Stimulated activated CD4-positive, alpha-beta T cell treated with anti-CD3 and anti-CD28 coated beads, TNF-alpha, amount 100 ng/mL, for 48 hours (primary cell): Measurements from ENCODE around the gene TMX4.

Experiments
- DNase-seq, 3 donors: peaks; one replicate each; pipeline ENCODE4 v3.0.0-alpha.2; 2020; ENCODE audit warnings: low read depth in 3 of 3

TMX4 gene

DNA sequence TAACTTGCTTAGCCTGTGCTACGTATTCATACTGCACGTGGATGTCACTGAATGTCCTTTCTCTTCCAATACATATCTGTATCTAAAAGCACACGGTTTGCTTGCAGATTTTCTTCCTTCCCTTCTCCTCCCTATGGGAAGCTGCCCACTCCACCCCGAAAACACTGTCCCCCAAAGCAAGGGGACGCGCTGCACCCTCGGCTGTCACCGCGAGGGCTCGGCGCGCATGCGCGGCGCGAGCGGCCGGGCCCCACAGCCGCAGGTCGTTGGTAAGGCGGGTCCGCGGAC is 659 bp downstream of the TMX4 start:
- peak; percentile 19 to 56 (median 31) for DNase-seq

DNA sequence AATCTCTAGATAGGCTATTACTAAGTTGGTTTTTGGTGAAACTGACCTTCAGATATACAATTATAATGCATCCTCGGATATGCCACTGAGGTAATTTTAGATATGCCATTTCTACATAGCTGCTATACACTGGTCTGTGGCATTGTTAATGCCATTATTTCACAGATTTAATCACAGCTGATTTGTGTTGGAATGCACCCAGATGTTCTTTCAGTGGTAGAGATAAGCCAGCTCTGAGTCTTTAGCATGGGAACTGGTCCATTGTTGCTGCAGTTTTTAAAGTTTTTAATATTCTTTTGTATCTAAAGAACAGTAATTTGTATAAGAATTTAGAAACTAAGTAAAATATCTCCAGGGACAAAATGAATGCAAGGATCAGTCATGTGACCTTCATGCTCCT is 6.8 kb downstream of the TMX4 start:
- no peak for DNase-seq

DNA sequence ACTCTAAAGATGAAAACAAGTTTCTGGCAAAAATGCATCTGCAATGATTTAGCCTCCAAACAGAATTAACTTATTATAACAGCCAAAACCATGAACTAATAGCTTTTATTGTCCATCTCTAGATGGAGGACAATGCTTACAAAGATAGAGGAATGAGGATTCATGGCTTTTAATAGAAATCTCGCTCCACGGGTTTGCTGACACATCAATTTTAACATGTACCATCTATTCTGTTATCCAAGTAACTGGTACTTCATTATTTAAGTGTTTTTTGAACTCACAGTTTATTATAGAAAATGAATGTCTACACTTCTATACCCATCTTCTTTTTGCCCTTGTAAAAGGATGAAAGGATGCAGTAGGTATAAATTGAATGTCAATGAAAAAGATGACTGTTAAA is 10.8 kb downstream of the TMX4 start:
- no peak for DNase-seq

DNA sequence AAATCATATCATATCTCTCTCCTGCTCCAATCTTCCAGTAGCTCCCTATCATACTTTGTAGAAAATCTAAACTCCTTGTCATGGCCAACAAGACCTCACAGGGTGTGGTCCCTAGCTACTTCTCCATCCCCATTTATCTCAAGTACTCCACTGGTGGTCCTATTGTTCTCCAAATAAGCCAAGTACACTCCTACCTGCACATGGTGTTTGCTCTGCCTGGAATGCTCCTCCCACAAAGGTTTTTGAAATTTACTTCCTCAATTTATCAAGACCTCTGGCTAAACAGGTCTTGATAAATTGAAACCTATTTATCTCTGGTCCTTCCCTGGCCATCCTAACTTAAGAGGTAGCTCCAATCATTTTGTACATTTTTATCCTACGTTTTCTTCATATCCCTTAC is 12.1 kb downstream of the TMX4 start:
- no peak for DNase-seq

DNA sequence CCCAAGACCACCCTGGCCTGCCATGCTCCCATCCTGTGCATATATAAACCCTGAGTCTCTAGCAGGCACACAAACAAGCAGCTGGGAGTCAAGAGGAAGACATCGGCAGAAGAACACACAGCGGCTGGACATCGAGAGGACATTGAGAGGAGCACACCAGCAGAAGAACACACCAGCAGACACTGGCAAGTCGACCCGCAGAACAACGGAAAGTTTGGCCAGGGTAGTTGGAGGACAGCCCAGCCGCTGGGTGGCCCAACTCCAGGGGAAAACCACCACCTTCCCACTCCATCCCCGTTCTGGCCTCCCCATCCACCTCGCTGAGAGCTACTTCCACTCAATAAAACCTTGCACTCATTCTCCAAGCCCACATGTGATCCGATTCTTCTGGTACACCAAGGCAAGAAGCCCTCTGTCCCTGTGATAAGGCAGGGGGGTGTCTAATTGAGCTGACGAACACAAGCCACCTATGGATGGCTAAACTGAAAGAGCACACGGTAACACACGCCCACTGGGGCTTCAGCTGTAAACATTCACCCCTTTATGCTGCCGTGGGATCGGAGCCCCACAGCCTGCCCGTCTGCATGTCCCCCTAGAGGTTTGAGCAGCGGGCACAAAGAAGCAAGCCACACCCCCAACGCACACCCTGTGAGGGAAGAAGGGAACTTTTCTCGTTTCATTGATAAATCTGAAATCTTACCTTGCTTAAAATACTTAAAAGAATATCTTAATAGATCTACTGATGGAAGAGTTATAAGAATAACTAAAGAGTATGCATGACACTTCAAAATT is 13.8 kb downstream of the TMX4 start:
- no peak for DNase-seq

DNA sequence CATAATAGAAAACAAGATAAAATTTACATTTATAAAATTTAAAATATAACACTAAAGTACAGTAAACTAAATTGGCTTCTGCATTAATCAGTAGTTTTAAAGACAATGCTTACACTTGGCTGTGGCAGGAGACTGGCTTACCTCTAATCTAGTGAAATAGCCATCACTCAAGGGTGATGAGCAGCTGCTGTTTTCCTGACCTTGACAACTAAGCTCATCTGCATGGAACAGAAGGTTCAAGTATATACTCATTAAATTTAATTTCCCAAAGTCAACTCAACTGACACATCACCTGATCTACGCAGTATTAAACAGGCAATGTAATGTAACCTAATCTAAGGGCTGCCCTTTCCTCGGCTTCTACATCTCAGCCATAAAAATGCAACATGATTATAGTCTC is 14.5 kb downstream of the TMX4 start:
- no peak for DNase-seq

DNA sequence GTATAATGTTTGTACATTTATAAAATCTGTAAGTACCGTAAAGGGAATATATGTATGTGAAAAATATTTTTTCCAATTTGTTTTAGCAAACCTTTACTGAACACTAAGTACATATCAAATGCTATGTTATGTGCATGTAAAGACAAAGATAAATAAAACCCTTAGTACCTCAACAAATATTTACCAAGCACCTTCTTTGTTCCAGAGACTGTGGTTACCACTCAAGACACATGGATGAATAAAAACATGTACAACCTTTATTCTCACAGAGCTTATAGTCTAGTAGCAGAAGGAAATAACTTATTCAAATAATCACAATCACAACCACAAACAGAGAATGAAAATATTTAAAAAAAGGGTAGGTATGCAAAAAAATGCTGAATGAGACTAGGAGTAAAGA is 17.5 kb downstream of the TMX4 start:
- no peak for DNase-seq

DNA sequence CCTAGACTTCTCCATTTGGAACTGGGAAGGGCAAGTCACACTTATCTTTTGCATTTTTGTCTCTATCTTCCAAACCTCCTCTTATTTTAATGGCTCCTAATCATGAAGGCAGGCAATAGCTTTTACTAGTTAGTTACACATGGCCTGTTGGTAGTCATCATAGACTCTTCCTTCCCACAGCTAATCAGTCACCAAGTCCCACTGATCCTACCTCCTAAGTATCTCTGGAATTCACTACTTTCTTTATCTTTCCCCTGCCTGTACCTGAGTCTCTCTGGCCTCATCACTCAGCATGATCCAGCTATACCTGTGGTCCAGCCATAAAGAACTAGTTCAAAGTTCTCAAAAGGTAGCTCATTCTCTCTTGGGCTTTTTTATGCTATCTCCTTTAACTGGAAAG is 18.8 kb downstream of the TMX4 start:
- DNase-seq, result no peak

DNA sequence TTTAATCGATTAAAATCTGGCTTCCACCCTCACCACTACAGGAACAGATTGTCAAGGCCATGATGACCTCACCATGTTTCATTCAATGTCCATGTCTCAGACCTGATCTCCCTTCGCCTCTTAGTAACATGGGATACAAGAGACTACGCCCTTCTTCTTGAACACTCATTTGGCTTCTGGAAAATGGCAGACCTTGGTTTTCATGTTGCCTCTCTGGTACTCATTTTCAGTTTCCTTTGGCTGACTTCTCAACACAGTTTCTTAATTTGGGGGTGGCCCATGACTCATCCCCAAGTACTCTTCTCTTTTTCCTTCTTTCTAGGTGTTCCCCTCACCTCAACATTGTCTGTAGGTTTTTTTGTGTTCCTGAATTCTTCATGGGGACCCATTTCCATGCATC is 22.7 kb downstream of the TMX4 start:
- no peak for DNase-seq

DNA sequence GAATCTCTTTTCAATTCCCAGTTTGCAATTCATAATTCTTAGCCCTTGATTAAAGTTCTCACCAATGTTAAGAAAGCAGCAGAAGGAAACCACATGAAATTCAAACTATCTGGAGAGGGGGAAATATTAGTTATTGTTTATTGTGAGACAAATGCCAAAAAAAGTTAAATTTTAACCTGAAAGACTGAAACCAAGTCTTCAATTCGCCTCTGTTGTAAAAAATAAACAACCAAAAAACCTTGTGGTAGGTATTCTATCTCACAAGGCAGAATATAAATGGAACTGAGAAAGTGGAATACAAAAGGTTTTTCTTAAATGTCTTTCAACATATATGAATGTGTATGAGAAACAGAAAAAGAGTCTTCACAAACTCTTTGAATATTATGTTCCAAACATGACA is 24.8 kb downstream of the TMX4 start:
- no peak for DNase-seq

DNA sequence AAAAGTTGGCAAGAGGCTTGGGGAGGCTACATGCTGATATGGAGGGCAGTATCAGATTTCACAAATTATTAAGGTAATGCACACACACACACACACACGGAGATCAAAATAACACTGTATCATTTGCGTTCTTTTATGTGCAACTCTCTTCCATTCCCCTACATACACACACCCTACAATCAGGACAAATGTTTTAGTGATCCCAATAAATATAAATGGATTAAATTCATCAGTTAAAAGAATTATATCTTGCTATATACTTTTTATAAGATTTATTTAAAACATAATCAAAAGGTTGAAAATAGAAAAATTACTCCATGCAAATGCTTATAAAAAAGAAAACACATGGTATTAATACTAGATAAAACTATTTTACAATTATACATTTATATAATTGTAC is 25.9 kb downstream of the TMX4 start:
- no peak for DNase-seq

DNA sequence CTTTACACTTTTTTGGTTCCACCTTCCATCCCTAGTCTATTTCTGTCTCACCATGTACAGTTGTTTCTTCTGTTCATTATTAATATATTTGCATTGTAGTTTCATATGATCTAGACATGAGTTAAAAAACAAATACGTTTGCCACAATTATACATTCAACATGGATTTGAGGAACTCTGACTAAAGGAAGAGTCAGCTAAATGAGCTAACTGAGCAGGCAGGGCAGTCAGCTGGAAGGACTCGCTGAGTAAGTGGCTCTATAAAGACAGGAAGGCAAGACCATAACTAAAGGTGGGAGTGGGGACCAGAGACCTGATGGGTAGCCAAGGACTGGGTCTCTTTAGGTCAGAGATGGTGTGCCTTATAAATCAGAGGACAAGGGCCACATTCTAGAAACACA is 26.3 kb downstream of the TMX4 start:
- DNase-seq, result no peak

DNA sequence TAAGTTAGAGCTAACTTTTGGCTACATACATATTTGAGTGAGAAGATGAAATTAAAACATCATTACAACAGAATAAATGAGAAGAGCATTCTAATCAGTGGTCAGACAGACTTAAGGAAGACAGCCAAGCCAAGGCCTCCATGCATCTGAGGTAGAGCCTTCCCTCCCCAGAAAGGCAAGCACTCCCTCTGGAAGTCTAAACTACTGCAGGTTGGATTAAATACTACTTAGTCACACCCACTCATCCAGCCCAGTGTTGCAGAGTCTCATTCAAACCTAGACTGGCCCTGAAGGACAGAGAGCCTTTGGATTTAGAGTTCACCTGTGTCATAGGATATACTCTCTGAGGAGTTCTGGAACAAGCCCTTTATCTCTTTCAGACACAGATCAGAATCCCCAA is 29.2 kb downstream of the TMX4 start:
- no peak for DNase-seq

DNA sequence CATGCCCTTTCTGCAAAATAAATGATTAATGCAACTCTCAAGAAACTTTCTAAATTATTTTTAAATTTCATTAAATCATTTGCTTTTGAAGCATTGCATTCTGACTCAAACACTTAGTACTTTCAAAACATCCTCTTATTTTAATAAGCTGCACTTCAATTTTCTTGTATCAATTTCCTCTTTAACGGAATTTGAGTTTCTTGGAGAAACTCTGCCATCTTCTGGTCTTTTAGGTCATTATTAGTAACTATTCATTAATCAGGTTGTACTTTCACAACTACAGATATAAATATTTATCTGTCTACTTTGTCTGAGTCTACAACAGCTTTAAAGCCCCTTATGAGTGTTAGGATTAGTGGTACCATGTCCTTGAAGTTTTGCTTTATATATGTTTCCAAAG is 30.2 kb downstream of the TMX4 start:
- no peak for DNase-seq

DNA sequence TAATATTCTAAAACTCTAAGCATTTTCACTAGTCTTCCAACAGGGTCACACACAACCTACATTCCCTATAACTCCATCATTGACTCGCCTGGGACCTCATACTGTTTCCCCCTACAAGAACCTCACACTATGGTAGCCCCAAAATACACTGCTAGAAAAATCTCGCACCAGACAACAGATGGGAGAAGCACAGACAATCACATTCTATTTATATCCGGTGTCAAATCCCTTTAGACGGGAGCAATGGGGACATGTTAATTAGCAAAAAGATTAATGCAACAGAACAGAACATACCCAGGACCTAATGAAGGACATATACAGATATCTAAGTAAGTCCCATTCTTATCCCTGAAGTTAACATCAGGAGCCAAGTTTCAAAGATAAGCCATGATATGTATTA is 33.6 kb downstream of the TMX4 start:
- no peak for DNase-seq

DNA sequence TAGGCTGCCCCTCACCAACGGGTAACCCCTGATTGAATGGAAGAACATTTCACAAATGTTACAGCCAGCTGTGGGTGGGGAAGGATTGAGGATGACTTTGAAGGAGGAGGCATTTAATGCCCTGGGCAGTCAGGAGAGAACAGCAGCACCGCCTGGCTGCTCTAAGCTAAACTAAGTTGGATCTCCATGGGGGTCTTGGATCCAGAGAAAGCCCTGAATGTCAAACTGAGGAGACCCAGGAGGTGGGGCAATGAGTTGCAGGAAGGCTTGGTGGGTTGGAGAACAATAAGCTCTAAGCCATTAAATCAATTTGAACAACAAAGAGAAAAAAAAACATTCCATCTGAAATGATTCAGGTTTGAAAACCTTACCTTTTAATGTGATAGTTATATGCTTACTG is 35.4 kb downstream of the TMX4 start:
- no peak for DNase-seq

DNA sequence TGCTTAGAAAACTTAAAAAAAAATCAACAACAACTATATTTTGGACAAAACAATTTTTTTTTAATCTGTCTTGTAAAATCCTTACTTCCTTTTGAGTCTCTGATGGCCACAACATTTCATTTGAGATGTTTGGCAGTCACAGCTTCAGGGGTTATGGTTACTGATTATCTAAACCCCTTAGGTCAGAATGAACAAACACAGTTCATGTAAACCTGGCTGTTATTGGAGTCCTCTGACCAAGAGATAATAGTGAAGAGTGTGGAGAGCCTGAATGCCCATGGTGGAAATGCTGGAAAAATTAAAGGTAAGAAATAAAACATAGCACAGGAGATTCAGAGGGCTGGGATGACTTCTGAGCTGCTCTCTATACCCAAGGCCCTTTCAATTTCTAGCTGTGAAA is 38.2 kb downstream of the TMX4 start:
- no peak for DNase-seq

DNA sequence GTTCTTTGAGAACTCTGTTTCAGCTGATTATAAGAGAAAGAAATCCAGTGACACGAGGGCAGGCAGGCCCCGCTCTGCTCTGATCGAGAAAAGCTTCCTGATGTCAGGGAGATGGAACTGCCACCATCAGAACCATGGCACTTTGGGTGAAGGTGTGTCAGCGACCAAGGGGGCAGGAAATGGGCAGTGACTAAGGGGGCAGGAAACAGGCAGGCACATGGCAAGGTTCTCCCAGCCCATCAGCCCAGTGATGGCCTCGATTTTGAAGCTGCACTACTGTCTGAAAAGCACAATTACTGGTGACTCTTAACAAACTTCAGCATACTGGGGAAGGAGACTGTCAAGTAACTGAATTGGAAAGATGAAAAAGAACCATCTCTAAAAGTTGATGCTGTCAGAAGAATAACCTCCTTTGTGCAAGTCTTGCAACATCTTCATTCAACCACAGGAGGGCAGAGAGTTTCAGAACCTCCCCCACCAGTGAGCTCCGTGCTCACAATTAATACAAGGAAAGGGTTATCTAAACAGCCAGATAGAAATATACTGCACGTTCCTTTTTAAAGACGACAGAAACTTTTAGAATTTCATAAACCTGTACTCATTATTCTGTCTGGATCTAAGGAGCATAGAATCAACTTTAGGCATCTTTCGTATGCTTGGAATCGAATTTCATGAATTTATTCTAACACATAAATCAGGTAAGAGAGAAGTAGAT is 39.1 kb downstream of the TMX4 start:
- DNase-seq, result no peak

DNA sequence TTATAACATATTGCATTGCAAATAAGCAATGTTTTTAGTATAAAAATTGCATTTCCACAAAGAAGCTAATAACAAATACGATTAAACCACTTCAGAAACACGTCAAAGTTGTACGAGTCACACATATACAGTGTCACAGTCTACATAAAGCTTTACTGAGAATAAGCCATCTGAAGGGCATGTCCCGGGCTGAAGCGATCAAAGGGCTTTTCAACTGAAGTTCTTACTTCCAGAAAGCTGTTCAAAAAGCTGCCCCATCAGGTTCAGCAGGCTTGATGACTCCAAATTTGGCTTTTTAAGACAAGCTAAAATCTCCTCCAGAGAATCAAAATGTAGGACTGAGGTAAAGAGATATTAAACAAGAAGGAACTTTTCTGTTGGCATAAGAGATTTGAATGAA is 41.9 kb downstream of the TMX4 start:
- no peak for DNase-seq

DNA sequence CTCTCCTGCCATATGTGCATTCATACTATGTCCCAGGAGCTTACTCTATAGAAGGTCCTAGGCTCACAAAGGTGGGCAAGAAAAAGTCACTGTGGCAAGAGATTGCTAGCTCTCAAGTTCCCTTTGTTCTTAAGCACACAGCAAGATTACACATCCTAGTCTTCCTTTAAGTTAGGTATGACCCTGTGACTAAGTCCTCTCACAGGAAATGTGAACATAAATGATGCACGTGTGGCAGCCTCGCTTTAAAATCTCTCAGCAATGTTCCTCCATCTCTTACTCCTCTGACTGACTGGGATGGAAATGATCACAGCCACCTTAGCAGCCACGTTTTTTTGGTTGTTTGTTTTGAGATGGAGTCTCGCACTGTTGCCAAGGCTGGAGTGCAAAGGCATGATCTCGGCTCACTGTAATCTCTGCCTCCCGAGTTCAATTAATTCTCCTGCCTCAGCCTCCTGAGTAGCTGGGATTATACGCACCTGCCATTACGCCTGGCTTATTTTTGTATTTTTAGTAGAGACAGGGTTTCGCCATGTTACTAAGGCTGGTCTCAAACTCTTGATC is 43.6 kb downstream of the TMX4 start:
- DNase-seq, result no peak

DNA sequence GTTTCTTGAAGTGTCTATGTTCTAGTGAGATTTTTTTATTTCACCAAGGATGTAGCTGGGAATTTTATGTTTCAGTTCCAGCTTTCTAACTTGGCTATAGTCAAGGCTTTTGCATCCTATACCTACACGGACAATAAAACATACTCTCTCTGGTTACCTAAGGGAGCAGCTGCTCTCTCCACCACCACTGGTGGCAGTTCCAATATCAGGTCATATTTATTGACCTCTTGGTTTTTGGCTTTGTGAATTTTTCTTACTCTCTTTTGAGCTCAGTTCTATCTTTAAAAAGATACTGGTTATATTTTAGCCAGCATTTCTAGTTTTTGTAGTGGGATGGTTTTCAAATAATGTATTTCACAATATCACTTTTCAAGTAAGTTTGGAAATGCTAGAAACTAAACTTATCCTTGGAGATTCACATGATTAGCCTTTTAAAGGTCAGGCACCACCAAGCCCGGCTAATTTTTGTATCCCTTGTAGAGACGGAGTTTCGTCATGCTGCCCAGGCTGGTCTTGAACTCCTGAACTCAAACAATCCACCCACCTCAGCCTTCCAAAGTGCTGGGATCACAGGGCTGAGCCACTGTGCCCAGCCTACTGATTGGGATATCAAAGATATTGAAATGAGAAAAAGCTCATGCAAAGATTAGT is 44.7 kb downstream of the TMX4 start:
- no peak for DNase-seq

DNA sequence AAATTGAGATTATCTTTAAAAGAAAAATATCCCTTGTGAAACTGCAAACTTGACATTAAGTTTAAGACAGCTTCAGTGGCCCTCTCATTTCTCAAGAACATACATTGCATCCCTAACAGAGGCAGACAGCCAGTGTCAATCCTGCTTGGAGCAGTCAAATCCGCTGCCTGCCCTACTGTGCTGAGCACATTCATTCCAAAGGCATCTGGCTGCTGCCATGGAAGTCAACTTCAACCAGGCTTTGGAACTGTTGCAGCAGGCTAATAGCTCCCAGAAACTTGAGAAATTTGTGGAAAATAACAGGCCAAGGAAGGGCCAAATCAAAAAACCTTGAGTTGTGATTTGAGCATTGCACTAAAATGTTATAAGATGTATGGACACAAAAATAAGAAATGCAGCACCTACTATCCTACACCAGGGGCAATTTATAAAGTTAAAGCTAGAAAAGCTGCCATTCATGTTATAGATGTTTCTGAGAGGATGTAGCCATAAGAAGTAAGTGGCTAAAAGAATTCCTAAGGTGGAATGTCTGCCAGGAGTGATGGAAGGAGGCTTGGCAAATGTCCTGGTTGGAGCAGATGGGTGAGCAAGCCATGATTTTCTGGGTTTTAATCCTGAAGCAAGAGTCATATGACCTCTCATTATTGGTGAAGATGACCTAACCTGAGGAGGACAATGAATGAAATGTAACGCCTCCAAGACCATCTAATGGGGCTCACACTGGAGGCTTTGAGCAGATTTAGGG is 47.9 kb downstream of the TMX4 start:
- DNase-seq, result no peak
